ENCODE measurements around the gene AQP4. TPM values are rescaled to one million over a fixed set of nuclear protein-coding genes. Genes with fewer than 3 reads are reported as not detected.

Gene AQP4
- total RNA-seq, 1 experiment from 2014 or later: 0.27 TPM

DNA sequence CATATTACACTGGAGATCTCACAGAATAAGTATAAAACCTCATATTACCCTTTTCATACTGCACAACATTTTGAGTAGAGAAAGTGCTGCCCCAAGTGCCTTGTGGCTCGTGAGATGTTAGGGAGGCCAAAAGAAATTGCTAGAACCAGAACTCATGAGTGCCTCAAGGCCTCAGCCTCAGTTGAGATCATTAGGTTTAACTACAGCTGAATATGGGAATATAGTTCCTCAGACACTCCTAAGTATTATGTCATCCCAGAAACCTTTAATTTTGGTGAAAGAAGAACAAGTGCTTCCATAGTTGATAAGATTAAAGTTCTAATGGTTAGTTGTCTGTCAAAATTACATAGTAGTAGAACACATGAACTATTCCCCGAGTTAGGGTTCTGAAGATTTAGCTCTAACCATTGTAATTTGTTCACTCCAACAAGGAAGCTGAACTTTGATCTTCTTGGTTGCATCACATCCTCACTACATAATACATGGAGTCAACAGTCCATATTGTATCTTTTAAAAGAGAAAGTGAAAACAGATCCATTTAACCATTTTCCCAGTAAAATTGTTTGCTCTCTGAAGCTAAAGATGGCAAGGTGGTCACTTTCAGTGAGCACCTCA lies 9.6 kb upstream of the AQP4 start:
- intact Hi-C loops (cut with micrococcal nuclease; ENCODE audit: unreplicated experiment): no loop called here
- Histone ChIP-seq H3K36me3 (ENCODE audit: control insufficient read depth, insufficient read depth, low read length) (no peaks in the 10 kb centered on the region), H3K4me3 (ENCODE audit: low read depth, low read length) (no peak overlapping the region), H3K27me3 (replicated peaks; ENCODE audit: control insufficient read depth, insufficient read depth, low read length) (no peaks in the 10 kb centered on the region), H3K9me3 (no peaks in the 10 kb centered on the region), H3K4me1 (no peaks in the 10 kb centered on the region)
- Mint-ChIP-seq H3K9me3 (ENCODE audit: unreplicated experiment) (no peaks in the 10 kb centered on the region), H3K27me3 (ENCODE audit: insufficient read depth, unreplicated experiment) (no peaks in the 10 kb centered on the region), H3K4me1 (ENCODE audit: low read depth, unreplicated experiment) (peaks cover 7% of the 10 kb centered on the region), H3K4me3 (ENCODE audit: unreplicated experiment) (no peak overlapping the region), H3K36me3 (ENCODE audit: insufficient read depth, unreplicated experiment) (no peaks in the 10 kb centered on the region), H3K27ac (ENCODE audit: unreplicated experiment) (no peak overlapping the region)
- no peak for DNase-seq
- ChIA-PET POLR2A (no interaction called here), CTCF (no interaction called here)
- BruUV-seq (replicated peaks): no TSS peak
- TF ChIP-seq, protein P1, sequence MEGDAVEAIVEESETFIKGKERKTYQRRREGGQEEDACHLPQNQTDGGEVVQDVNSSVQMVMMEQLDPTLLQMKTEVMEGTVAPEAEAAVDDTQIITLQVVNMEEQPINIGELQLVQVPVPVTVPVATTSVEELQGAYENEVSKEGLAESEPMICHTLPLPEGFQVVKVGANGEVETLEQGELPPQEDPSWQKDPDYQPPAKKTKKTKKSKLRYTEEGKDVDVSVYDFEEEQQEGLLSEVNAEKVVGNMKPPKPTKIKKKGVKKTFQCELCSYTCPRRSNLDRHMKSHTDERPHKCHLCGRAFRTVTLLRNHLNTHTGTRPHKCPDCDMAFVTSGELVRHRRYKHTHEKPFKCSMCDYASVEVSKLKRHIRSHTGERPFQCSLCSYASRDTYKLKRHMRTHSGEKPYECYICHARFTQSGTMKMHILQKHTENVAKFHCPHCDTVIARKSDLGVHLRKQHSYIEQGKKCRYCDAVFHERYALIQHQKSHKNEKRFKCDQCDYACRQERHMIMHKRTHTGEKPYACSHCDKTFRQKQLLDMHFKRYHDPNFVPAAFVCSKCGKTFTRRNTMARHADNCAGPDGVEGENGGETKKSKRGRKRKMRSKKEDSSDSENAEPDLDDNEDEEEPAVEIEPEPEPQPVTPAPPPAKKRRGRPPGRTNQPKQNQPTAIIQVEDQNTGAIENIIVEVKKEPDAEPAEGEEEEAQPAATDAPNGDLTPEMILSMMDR (IDR thresholded peaks at IDR 0.05; ENCODE audit: insufficient read depth in 1 of 2, low read depth in 1 of 2, low read length in 1 of 2, severe bottlenecking in 1 of 2, unreplicated experiment in 1 of 2): no peak

DNA sequence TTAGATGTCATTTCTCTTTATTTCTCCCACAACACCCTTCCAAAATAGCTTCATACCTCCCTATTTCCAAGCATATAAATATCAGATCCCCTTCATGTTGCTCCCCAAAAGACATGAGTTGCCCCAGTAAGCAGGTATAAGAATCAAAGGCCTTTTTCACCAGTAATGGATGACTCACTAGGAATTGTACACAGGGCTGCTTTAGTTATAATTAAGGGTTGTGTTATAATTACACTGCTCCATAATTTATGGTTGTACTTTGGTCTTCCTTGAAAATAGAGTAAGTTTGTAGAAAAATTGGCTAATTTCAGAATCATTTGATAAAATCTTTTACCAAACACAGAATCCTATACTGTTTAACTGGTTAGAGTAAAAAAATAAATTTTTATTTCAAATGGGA lies 8.8 kb upstream of the AQP4 start:
- Mint-ChIP-seq H3K4me1 (ENCODE audit: low read depth, unreplicated experiment) (peaks cover 7% of the 10 kb centered on the region), H3K4me3 (ENCODE audit: unreplicated experiment) (no peak overlapping the region), H3K27me3 (ENCODE audit: insufficient read depth, unreplicated experiment) (no peaks in the 10 kb centered on the region), H3K27ac (ENCODE audit: unreplicated experiment) (no peak overlapping the region), H3K9me3 (ENCODE audit: unreplicated experiment) (no peaks in the 10 kb centered on the region), H3K36me3 (ENCODE audit: insufficient read depth, unreplicated experiment) (no peaks in the 10 kb centered on the region)
- Histone ChIP-seq H3K27me3 (replicated peaks; ENCODE audit: control insufficient read depth, insufficient read depth, low read length) (no peaks in the 10 kb centered on the region), H3K4me3 (ENCODE audit: low read depth, low read length) (no peak overlapping the region), H3K9me3 (no peaks in the 10 kb centered on the region), H3K4me1 (no peaks in the 10 kb centered on the region), H3K36me3 (ENCODE audit: control insufficient read depth, insufficient read depth, low read length) (no peaks in the 10 kb centered on the region)
- BruUV-seq (replicated peaks): no TSS peak
- POLR2A ChIA-PET: no interaction called here
- intact Hi-C loops (cut with micrococcal nuclease; ENCODE audit: unreplicated experiment): no loop called here
- CTCF ChIA-PET: no interaction called here
- no peak for DNase-seq
- TF ChIP-seq, protein P1 (IDR thresholded peaks at IDR 0.05; ENCODE audit: insufficient read depth in 1 of 2, low read depth in 1 of 2, low read length in 1 of 2, severe bottlenecking in 1 of 2, unreplicated experiment in 1 of 2): no peak

DNA sequence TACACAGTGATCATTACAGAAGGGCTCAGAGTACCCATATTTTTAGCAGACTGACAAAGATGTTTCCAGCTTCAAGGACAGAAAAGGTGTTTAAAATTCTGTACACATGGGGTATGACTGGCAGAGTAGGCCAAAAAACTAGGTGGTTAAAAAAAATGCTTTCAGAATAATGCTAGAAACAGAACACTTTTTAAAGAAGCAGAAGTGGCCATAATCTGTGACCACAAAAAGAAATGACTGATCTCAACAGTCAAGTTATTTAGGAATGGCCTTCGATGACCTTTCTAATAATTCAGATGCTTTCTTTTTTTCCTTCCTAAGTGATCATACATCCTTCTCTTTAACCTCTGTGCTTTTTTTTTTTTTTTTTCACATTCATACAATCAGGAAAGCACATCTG lies 4.1 kb upstream of the AQP4 start:
- H3K36me3 Mint-ChIP-seq (ENCODE audit: insufficient read depth, unreplicated experiment): no peaks in the 10 kb centered on the region
- H3K36me3 ChIP-seq (ENCODE audit: control insufficient read depth, insufficient read depth, low read length): no peaks in the 10 kb centered on the region
- no peaks in the 10 kb centered on the region for H3K27me3 Mint-ChIP-seq (ENCODE audit: insufficient read depth, unreplicated experiment)
- intact Hi-C loops (cut with micrococcal nuclease; ENCODE audit: unreplicated experiment): no loop called here
- DNase-seq: no peak
- H3K4me1 ChIP-seq: no peaks in the 10 kb centered on the region
- H3K27me3 ChIP-seq (replicated peaks; ENCODE audit: control insufficient read depth, insufficient read depth, low read length): no peaks in the 10 kb centered on the region
- H3K4me3 ChIP-seq (ENCODE audit: low read depth, low read length): no peak overlapping the region
- H3K4me1 Mint-ChIP-seq (ENCODE audit: low read depth, unreplicated experiment): peaks cover 7% of the 10 kb centered on the region
- ChIA-PET CTCF (no interaction called here), POLR2A (no interaction called here)
- no peak overlapping the region for H3K27ac Mint-ChIP-seq (ENCODE audit: unreplicated experiment)
- no peaks in the 10 kb centered on the region for H3K9me3 Mint-ChIP-seq (ENCODE audit: unreplicated experiment)
- TF ChIP-seq, protein P1 (IDR thresholded peaks at IDR 0.05; ENCODE audit: insufficient read depth in 1 of 2, low read depth in 1 of 2, low read length in 1 of 2, severe bottlenecking in 1 of 2, unreplicated experiment in 1 of 2): no peak
- BruUV-seq (replicated peaks): no TSS peak
- no peak overlapping the region for H3K4me3 Mint-ChIP-seq (ENCODE audit: unreplicated experiment)
- H3K9me3 ChIP-seq: no peaks in the 10 kb centered on the region
